ENCODE measurements around the gene HID1. TPM values are rescaled to one million over a fixed set of nuclear protein-coding genes. Genes with fewer than 3 reads are reported as not detected.

The HID1 gene
- total RNA-seq, 1 donor from 2014 or later: 11.8 TPM

GRCh38 chr17:74924250-74924948 is 48.2 kb downstream of the HID1 start, which contains the start of gene OTOP2:
TSS of gene OTOP2 (plus strand) at chr17:74924273. CDS start at chr17:74924633, 360 bp downstream.
- Mint-ChIP-seq H3K4me1 (no peaks in the 10 kb centered on the region), H3K27me3 (ENCODE audit: low read depth) (peaks cover 78% of the 10 kb centered on the region), H3K4me3 (no peak within 1 kb of the TSS), H3K27ac (ENCODE audit: unreplicated experiment) (no peak within 1 kb of the TSS), H3K9me3 (no peaks in the 10 kb centered on the region), H3K36me3 (ENCODE audit: low read depth) (no peaks in the 10 kb centered on the region)
- DNase-seq (ENCODE audit: low read depth, low spot score): no peak
- no peak for TF ChIP-seq CTCF (conservative IDR thresholded peaks at IDR 0.05)

- no peaks in the 10 kb centered on the region for H3K9me3 Mint-ChIP-seq
- no peak overlapping the region for H3K4me3 Mint-ChIP-seq
- H3K27ac Mint-ChIP-seq (ENCODE audit: unreplicated experiment): no peak overlapping the region
- H3K27me3 Mint-ChIP-seq (ENCODE audit: low read depth): peaks cover 78% of the 10 kb centered on the region
- DNase-seq (ENCODE audit: low read depth, low spot score): peak; percentile 69
- no peaks in the 10 kb centered on the region for H3K4me1 Mint-ChIP-seq
- H3K36me3 Mint-ChIP-seq (ENCODE audit: low read depth): no peaks in the 10 kb centered on the region
- peak; percentile 95 for TF ChIP-seq CTCF (conservative IDR thresholded peaks at IDR 0.05)
Observed at GRCh38 chr17:74923538-74924249, 48.9 kb downstream of the HID1 start.

GRCh38 chr17:74922694-74923537 is 49.6 kb downstream of the HID1 start, which contains the start of gene USH1G:
TSS of gene USH1G (minus strand) at chr17:74923255. CDS start at chr17:74923073, 182 bp downstream.
- Mint-ChIP-seq H3K4me1 (no peaks in the 10 kb centered on the region), H3K27ac (ENCODE audit: unreplicated experiment) (no peak within 1 kb of the TSS), H3K4me3 (no peak within 1 kb of the TSS), H3K27me3 (ENCODE audit: low read depth) (peaks cover 71% of the 10 kb centered on the region), H3K36me3 (ENCODE audit: low read depth) (no peaks in the 10 kb centered on the region), H3K9me3 (no peaks in the 10 kb centered on the region)
- no peak for TF ChIP-seq CTCF (conservative IDR thresholded peaks at IDR 0.05)
- DNase-seq (ENCODE audit: low read depth, low spot score): no peak

- no peak for DNase-seq (ENCODE audit: low read depth, low spot score)
Observed at GRCh38 chr17:74922172-74922571, 50.4 kb downstream of the HID1 start.

More at GRCh38 chr17:74922172-74922571, 50.4 kb downstream of the HID1 start:
- H3K4me1 Mint-ChIP-seq: no peaks in the 10 kb centered on the region
- H3K9me3 Mint-ChIP-seq: no peaks in the 10 kb centered on the region
- no peak overlapping the region for H3K4me3 Mint-ChIP-seq
- no peak for TF ChIP-seq CTCF (conservative IDR thresholded peaks at IDR 0.05)
- H3K27ac Mint-ChIP-seq (ENCODE audit: unreplicated experiment): no peak overlapping the region
- H3K27me3 Mint-ChIP-seq (ENCODE audit: low read depth): peaks cover 64% of the 10 kb centered on the region
- H3K36me3 Mint-ChIP-seq (ENCODE audit: low read depth): no peaks in the 10 kb centered on the region
